ENCODE results near the gene ABHD14A.

DNA sequence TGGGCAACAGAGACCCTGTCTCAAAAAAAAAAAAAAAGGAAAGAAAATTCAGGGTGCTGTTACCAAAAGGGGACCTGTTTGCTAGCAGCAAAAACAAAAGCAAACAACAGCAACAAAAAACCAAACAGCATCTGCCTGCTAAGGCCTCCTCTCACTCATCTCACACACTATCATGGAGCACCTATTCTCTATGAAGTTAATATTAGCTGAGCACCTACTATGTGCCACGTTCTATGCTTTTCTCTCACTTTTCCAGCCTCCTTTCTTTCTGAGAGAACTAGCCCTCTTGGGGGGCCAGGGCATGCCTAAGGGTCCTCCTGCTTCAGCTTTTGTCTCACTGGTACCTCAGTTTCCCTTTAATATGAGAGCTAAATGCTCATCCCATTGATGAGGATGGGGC, 20.2 kb upstream of the ABHD14A start:
- TF ChIP-seq CTCF (optimal IDR thresholded peaks at IDR 0.05 in 1 of 3, IDR thresholded peaks at IDR 0.05 in 1 of 3, conservative IDR thresholded peaks at IDR 0.05 in 1 of 3; ENCODE audit: extremely low read depth in 1 of 3, insufficient read depth in 2 of 3, low read length in 3 of 3) = no peak
- no peak for TF ChIP-seq EZH2 (IDR thresholded peaks at IDR 0.05; ENCODE audit: low read length)

Measured in keratinocyte (primary cell).